Nephron progenitor cell (in vitro differentiated cells): ENCODE results near the gene LPCAT1.

ENCODE experiments used
- DNase-seq: peaks from one replicate; pipeline ENCODE4 v3.0.0; 2021
- H3K27ac Mint-ChIP-seq: 2 replicates; pipeline ENCODE4 v1.8.0; 2021; ENCODE audit warnings: mild to moderate bottlenecking, moderate library complexity, mixed read lengths
- H3K27me3 Mint-ChIP-seq: 2 replicates; pipeline ENCODE4 v1.8.0; 2021; ENCODE audit warnings: mild to moderate bottlenecking, low read depth, mixed read lengths; ENCODE audit not compliant: poor library complexity
- H3K36me3 Mint-ChIP-seq: 2 replicates; pipeline ENCODE4 v1.8.0; 2021; ENCODE audit warnings: low read depth, mixed read lengths
- H3K4me1 Mint-ChIP-seq: 2 replicates; pipeline ENCODE4 v1.8.0; 2021; ENCODE audit warnings: mixed read lengths
- H3K4me3 Mint-ChIP-seq: 2 replicates; pipeline ENCODE4 v1.8.0; 2021; ENCODE audit warnings: mild to moderate bottlenecking, moderate library complexity, mixed read lengths
- H3K9me3 Mint-ChIP-seq: 2 replicates; pipeline ENCODE4 v1.8.0; 2021; ENCODE audit warnings: mild to moderate bottlenecking, moderate library complexity, mixed read lengths
- TF ChIP-seq, protein P1 (sequence below): fragments of 200-600 bp; sonication (generic); IDR thresholded peaks from 2 replicates; pipeline ENCODE4 v1.5.0; 2021; ENCODE audit warnings: antibody characterized with exemption

Gene LPCAT1

DNA sequence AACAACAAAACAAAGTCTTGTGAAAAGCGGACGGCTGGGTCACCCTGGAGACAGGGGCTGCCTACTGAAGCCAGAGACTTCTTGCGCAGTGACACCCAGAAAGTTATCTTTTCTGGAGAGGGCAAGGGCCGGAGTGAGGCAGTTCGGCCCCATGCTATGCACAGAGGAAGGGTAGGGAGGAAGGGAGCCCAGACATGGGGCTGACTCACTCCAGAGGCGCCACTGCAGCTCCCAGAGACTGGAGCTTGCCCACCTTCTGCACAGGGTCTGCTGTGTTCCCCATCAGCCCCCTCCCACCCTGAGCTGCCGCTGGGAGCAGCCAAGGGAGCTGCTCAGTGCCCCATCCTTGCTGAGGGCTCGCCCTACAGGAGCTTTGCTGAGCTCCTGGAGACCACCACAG is 91.9 kb downstream of the LPCAT1 start:
- Mint-ChIP-seq H3K4me1 (no peaks in the 10 kb centered on the region), H3K36me3 (peaks cover 4% of the 10 kb centered on the region), H3K9me3 (peaks cover 63% of the 10 kb centered on the region), H3K4me3 (no peak overlapping the region), H3K27ac (no peak overlapping the region), H3K27me3 (peaks cover 17% of the 10 kb centered on the region)
- DNase-seq, result no peak
- TF ChIP-seq, protein P1, sequence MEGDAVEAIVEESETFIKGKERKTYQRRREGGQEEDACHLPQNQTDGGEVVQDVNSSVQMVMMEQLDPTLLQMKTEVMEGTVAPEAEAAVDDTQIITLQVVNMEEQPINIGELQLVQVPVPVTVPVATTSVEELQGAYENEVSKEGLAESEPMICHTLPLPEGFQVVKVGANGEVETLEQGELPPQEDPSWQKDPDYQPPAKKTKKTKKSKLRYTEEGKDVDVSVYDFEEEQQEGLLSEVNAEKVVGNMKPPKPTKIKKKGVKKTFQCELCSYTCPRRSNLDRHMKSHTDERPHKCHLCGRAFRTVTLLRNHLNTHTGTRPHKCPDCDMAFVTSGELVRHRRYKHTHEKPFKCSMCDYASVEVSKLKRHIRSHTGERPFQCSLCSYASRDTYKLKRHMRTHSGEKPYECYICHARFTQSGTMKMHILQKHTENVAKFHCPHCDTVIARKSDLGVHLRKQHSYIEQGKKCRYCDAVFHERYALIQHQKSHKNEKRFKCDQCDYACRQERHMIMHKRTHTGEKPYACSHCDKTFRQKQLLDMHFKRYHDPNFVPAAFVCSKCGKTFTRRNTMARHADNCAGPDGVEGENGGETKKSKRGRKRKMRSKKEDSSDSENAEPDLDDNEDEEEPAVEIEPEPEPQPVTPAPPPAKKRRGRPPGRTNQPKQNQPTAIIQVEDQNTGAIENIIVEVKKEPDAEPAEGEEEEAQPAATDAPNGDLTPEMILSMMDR, result no peak

DNA sequence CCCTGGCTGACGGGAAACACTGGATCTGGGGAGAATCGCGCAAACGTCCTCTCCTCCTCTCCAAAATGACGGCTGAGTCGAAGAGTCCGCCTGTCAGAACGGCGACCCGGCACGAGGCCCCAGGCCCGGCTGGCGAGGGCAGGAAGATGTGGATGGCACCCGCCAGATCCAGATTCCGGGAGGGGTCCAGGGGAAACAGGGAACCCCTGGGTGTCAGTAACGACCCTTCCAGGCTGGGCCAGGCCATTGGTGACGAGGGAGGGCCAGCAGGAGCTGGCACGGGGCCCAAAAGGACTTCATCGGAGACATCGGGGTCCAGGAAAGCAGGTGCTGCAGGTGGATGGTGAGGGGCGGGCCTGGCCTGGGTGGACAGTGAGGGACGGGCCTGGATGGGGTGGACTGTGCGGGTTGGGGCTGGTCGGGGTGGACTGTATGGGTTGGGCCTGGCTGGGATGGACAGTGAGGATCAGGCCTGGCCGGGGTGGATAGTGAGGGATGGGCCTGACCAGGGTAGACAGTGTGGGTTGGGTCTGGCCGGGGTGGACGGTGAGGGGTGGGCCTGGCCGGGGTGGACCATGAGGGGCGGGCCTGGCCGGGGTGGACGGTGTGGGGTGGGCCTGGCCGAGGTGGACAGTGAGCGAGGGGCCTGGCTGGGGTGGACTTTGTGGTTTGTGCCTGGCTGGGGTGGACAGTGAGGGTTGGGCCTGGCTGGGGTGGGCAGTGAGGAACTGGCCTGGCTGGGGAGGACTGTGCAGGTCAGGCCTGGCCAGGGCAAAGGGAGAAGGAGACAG is 92.5 kb downstream of the LPCAT1 start:
- Mint-ChIP-seq H3K9me3 (peaks cover 70% of the 10 kb centered on the region), H3K36me3 (peaks cover 8% of the 10 kb centered on the region), H3K4me3 (no peak overlapping the region), H3K27ac (no peak overlapping the region), H3K27me3 (peaks cover 20% of the 10 kb centered on the region), H3K4me1 (no peaks in the 10 kb centered on the region)
- TF ChIP-seq, protein P1, result no peak
- DNase-seq, result no peak

DNA sequence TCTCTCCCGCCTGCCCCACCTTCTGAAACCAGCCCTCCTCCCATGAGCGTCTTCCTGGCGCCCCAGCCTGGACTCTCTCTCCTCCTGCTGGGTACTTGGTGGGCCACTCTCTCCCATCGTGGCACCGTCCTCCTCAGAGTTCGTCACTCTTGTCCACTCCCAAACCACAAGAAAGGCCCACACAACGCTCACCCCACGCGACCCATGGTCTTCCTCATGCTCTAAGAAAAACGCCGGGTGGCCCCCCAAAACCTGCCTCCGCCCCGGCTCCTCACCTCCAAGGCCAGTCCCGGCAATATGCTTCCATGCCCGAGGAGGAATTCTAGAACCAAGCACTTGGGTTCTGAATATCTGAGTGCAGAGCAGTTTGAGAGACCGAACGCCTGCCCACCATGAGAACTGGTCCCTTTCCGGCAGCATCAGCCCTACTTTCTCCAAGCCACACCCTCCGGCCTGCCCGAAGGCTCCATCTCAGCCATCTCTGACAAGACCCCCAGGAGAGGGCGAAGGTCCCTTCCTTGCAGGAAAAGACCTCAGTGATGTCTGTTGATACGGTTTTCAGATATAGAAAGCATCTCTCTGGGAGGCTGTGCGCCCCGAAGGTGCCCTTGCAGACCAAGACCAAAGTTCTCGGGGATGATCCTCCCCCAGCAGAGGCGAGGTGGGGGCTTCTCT is 93.5 kb downstream of the LPCAT1 start:
- H3K4me1 Mint-ChIP-seq, result no peaks in the 10 kb centered on the region
- peaks cover 21% of the 10 kb centered on the region for H3K27me3 Mint-ChIP-seq
- H3K27ac Mint-ChIP-seq, result peak overlapping the region; percentile 54
- no peak for DNase-seq
- no peak overlapping the region for H3K4me3 Mint-ChIP-seq
- peaks cover 79% of the 10 kb centered on the region for H3K9me3 Mint-ChIP-seq
- TF ChIP-seq, protein P1, result no peak
- H3K36me3 Mint-ChIP-seq, result peaks cover 8% of the 10 kb centered on the region

DNA sequence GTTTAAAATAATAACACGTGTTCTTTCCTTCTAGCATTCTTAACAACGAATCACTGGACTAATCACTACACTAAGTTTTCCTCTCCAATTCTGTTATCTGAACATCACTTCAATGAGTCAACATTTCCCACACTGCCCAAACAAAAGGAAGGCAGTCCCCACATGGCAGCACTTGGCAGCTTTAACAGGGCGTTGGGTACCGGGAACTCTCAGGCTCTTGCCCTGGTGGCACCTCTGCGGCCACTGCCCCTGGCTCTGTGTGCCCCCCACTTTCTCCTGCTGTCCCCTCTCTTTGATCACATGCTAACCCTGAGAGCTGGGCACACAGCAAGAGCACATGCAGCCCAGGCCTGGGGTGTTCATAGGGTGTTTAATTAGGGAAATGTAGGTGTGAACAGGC is 94.3 kb downstream of the LPCAT1 start:
- no peak for DNase-seq
- H3K36me3 Mint-ChIP-seq, result peaks cover 8% of the 10 kb centered on the region
- H3K27ac Mint-ChIP-seq, result no peak overlapping the region
- peaks cover 18% of the 10 kb centered on the region for H3K27me3 Mint-ChIP-seq
- H3K9me3 Mint-ChIP-seq, result peaks cover 79% of the 10 kb centered on the region
- no peak overlapping the region for H3K4me3 Mint-ChIP-seq
- no peaks in the 10 kb centered on the region for H3K4me1 Mint-ChIP-seq
- TF ChIP-seq, protein P1, result no peak

DNA sequence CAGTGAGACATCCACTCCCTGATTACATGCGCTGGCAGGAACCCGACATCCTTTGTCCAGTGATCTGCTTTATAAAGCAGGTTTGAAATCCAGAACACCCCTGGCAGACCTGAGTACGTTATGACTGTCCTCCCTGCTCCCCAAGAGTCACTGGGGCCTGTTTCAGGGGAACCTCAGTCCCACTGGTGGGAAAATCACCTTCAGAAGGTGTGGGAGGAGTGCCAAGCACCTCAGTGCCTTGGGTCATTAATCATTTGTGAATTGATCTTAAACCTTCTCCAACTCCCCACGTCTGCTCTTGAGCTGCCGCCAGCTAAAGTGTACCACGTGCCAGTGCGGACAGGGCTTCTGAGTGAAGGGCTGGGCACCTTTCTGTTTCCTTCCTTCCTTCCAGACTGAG is 94.7 kb downstream of the LPCAT1 start:
- no peak overlapping the region for H3K27ac Mint-ChIP-seq
- no peak overlapping the region for H3K4me3 Mint-ChIP-seq
- peaks cover 20% of the 10 kb centered on the region for H3K27me3 Mint-ChIP-seq
- DNase-seq, result no peak
- no peaks in the 10 kb centered on the region for H3K4me1 Mint-ChIP-seq
- peaks cover 77% of the 10 kb centered on the region for H3K9me3 Mint-ChIP-seq
- TF ChIP-seq, protein P1, result no peak
- H3K36me3 Mint-ChIP-seq, result peaks cover 8% of the 10 kb centered on the region
